ENCODE measurements around the gene CTNND2.

The CTNND2 gene

DNA sequence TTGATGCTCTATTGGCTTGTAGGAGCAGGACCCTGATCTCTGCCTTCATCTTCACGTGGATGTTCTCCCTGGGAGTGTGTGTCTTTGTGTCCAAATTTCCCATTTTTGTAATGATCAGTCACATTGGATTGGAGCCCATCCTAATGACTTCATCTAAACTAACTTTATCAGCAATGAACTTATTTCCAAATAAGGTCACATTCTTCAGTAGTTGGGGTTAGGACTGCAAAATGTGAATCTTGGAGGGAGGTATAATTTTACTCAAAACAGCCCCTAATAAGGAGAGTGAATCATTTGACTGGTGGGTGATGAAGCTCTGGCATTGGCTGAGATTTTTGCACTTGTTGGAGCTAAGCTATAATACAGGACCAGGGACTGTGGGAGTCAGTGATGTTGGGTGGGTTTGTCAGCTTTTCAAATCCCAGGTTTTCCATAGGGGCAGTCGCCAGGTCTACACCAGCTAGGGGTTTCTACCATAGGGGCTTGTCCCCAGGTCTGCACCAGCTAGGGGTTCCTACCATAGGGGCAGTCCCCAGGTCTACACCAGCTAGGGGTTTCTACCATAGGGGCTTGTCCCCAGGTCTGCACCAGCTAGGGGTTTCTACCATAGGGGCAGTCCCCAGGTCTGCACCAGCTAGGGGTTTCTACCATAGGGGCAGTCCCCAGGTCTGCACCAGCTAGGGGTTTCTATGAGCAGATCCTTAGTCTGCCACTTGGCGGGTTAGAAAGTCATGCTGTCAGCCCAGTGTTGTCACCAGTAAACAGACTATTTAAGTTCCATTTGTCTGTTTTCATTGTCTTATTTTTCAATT is 760.6 kb downstream of the CTNND2 start:
- Histone ChIP-seq H3K4me3 (ENCODE audit: low read depth, low read length) (no peak overlapping the region), H2BK12ac (ENCODE audit: low read length) (no peak overlapping the region), H2AFZ (ENCODE audit: insufficient read depth, low read length, poor library complexity) (no peak overlapping the region), H3K79me2 (ENCODE audit: control insufficient read depth, insufficient read depth, low read length, poor library complexity) (no peaks in the 10 kb centered on the region), H3K18ac (ENCODE audit: low read length) (no peak overlapping the region), H3K4me2 (ENCODE audit: low read length) (no peak overlapping the region), H4K12ac (ENCODE audit: low read depth, low read length) (no peak overlapping the region), H3K36me3 (ENCODE audit: control insufficient read depth in 1 of 2, insufficient read depth in 2 of 2, low read length in 2 of 2) (no peaks in the 10 kb centered on the region), H4K91ac (ENCODE audit: low read depth, low read length) (no peak overlapping the region), H3K9ac (ENCODE audit: low read length) (no peak overlapping the region), H4K8ac (ENCODE audit: low read depth, low read length) (no peak overlapping the region), H2BK120ac (ENCODE audit: insufficient read depth, low read length, poor library complexity) (no peak overlapping the region), H3K14ac (ENCODE audit: low read length) (no peak overlapping the region), H3K9me3 (ENCODE audit: insufficient read depth, low read depth, low read length) (no peaks in the 10 kb centered on the region), H3K79me1 (ENCODE audit: low read length) (no peaks in the 10 kb centered on the region), H3K23ac (ENCODE audit: low read length) (no peak overlapping the region), H2BK5ac (ENCODE audit: low read depth, low read length, poor library complexity) (no peak overlapping the region), H3K4me1 (ENCODE audit: control insufficient read depth in 1 of 2, insufficient read depth in 2 of 2, low read length in 2 of 2) (peaks cover 0 to 3% of the 10 kb centered on the region in 2 experiments), H2AK5ac (ENCODE audit: low read length) (no peak overlapping the region), H3K4ac (ENCODE audit: low read depth, low read length) (no peak overlapping the region), H3K27me3 (ENCODE audit: insufficient read depth, low read length) (no peaks in the 10 kb centered on the region), H3K27ac (ENCODE audit: low read depth, low read length) (no peak overlapping the region)
- DNase-seq = no peak
- WGBS (ENCODE audit: extremely low coverage, insufficient coverage, insufficient read length) = no CpG with 5 or more reads among the region's 3 CpGs

DNA sequence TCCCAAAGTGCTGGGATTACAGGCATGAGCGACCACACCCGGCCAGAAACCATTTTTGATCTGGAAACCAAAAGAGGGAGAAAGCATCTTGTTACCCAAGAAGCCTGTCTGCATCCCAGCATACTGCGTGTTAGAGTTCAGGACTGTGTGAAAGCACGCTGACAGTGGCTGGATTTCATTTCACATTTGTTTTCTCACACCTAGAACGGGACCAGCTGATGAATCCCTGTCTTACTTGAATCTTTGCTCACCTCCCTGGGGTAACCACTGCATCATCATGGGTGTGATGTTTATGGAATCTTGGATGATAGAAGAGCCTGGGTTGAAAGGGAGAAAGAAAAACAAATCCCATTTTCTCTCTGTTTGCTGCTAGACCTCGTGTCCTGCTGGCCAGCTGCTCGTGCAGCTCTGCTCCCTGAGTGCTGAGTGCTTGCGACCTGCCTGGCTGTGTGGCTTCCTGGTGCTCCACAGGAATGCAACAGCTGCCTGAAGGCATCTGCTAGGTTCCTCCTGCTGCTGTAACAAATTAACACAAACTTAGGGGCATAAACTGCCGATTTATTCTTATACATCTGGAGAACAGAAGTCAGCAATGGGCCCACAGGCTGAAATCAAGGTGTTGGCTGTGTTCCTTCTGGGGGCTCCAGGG is 764.9 kb downstream of the CTNND2 start:
- no CpG with 5 or more reads among the region's 9 CpGs for WGBS (ENCODE audit: extremely low coverage, insufficient coverage, insufficient read length)
- Histone ChIP-seq H3K4me1 (ENCODE audit: control insufficient read depth in 1 of 2, insufficient read depth in 2 of 2, low read length in 2 of 2) (peaks cover 0 to 3% of the 10 kb centered on the region in 2 experiments), H2BK12ac (ENCODE audit: low read length) (no peak overlapping the region), H4K91ac (ENCODE audit: low read depth, low read length) (no peak overlapping the region), H2BK120ac (ENCODE audit: insufficient read depth, low read length, poor library complexity) (no peak overlapping the region), H2AFZ (ENCODE audit: insufficient read depth, low read length, poor library complexity) (no peak overlapping the region), H3K4me2 (ENCODE audit: low read length) (no peak overlapping the region), H3K18ac (ENCODE audit: low read length) (no peak overlapping the region), H3K9ac (ENCODE audit: low read length) (no peak overlapping the region), H3K14ac (ENCODE audit: low read length) (no peak overlapping the region), H2BK5ac (ENCODE audit: low read depth, low read length, poor library complexity) (no peak overlapping the region), H2AK5ac (ENCODE audit: low read length) (no peak overlapping the region), H3K79me1 (ENCODE audit: low read length) (no peaks in the 10 kb centered on the region), H3K4ac (ENCODE audit: low read depth, low read length) (no peak overlapping the region), H3K4me3 (ENCODE audit: low read depth, low read length) (no peak overlapping the region), H3K23ac (ENCODE audit: low read length) (no peak overlapping the region), H4K8ac (ENCODE audit: low read depth, low read length) (no peak overlapping the region), H3K79me2 (ENCODE audit: control insufficient read depth, insufficient read depth, low read length, poor library complexity) (no peaks in the 10 kb centered on the region), H3K36me3 (ENCODE audit: control insufficient read depth in 1 of 2, insufficient read depth in 2 of 2, low read length in 2 of 2) (no peaks in the 10 kb centered on the region), H4K12ac (ENCODE audit: low read depth, low read length) (no peak overlapping the region), H3K27ac (ENCODE audit: low read depth, low read length) (no peak overlapping the region), H3K9me3 (ENCODE audit: insufficient read depth, low read depth, low read length) (no peaks in the 10 kb centered on the region), H3K27me3 (ENCODE audit: insufficient read depth, low read length) (no peaks in the 10 kb centered on the region)
- DNase-seq = peak in 1 of 2 donors; percentile 21

DNA sequence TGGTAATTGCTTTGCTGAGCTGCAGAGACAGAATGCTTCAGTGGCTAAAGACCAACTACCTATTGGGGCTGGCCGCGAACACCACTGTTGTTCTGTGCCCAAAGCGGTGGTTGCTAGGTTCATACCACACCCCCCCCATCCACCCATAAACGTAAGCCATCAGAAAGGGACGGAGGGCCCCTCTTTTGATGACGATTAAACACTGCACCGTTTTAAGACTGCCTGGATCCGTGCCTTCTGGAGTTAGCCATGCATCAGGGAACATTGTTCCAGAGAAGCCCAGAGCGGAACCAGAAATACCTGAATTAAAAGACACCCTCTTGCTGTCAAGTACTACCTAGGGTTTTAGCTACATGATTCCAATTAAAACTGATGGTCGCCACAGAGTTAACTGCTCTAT is 774.1 kb downstream of the CTNND2 start:
- Histone ChIP-seq H2BK120ac (ENCODE audit: insufficient read depth, low read length, poor library complexity) (no peak overlapping the region), H3K4me3 (ENCODE audit: low read depth, low read length) (no peak overlapping the region), H3K18ac (ENCODE audit: low read length) (no peak overlapping the region), H3K9ac (ENCODE audit: low read length) (no peak overlapping the region), H3K23ac (ENCODE audit: low read length) (no peak overlapping the region), H3K36me3 (ENCODE audit: control insufficient read depth in 1 of 2, insufficient read depth in 2 of 2, low read length in 2 of 2) (no peaks in the 10 kb centered on the region), H2AFZ (ENCODE audit: insufficient read depth, low read length, poor library complexity) (no peak overlapping the region), H3K4me2 (ENCODE audit: low read length) (no peak overlapping the region), H3K9me3 (ENCODE audit: insufficient read depth, low read depth, low read length) (peaks cover 1% of the 10 kb centered on the region), H3K4ac (ENCODE audit: low read depth, low read length) (no peak overlapping the region), H3K27ac (ENCODE audit: low read depth, low read length) (no peak overlapping the region), H4K8ac (ENCODE audit: low read depth, low read length) (no peak overlapping the region), H3K79me1 (ENCODE audit: low read length) (no peaks in the 10 kb centered on the region), H3K14ac (ENCODE audit: low read length) (no peak overlapping the region), H4K91ac (ENCODE audit: low read depth, low read length) (no peak overlapping the region), H2BK5ac (ENCODE audit: low read depth, low read length, poor library complexity) (no peak overlapping the region), H2BK12ac (ENCODE audit: low read length) (no peak overlapping the region), H3K79me2 (ENCODE audit: control insufficient read depth, insufficient read depth, low read length, poor library complexity) (no peaks in the 10 kb centered on the region), H3K27me3 (ENCODE audit: insufficient read depth, low read length) (no peaks in the 10 kb centered on the region), H4K12ac (ENCODE audit: low read depth, low read length) (no peak overlapping the region), H3K4me1 (ENCODE audit: control insufficient read depth in 1 of 2, insufficient read depth in 2 of 2, low read length in 2 of 2) (no peaks in the 10 kb centered on the region), H2AK5ac (ENCODE audit: low read length) (no peak overlapping the region)
- WGBS (ENCODE audit: extremely low coverage, insufficient coverage, insufficient read length) = no CpG with 5 or more reads among the region's 10 CpGs
- no peak for DNase-seq

DNA sequence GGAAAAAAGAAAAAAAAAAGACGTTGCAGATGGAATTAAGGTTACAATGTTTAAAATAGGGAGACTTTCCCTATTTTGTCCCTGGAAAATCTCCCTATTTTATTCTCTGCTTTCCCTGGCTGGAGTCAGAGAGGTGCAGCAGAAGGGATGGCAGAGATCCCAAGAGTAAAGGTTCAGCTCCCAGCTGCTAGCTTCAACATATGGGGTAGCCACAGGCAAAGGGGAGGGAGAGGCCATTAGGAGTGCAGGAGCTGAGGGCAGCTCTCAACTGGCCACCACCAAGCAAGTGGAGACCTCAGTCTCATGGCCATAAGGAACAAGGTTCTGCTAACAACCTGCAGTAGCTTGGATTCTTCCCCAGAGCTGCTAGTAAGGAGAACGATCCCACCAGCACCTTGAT is 776.2 kb downstream of the CTNND2 start:
- H3K27ac ChIP-seq (ENCODE audit: low read depth, low read length) = no peak overlapping the region
- DNase-seq = no peak
- H2AFZ ChIP-seq (ENCODE audit: insufficient read depth, low read length, poor library complexity) = no peak overlapping the region
- no peak overlapping the region for H4K91ac ChIP-seq (ENCODE audit: low read depth, low read length)
- no peak overlapping the region for H2AK5ac ChIP-seq (ENCODE audit: low read length)
- no peak overlapping the region for H2BK120ac ChIP-seq (ENCODE audit: insufficient read depth, low read length, poor library complexity)
- no peaks in the 10 kb centered on the region for H3K27me3 ChIP-seq (ENCODE audit: insufficient read depth, low read length)
- H3K36me3 ChIP-seq (ENCODE audit: control insufficient read depth in 1 of 2, insufficient read depth in 2 of 2, low read length in 2 of 2) = no peaks in the 10 kb centered on the region
- no peak overlapping the region for H3K9ac ChIP-seq (ENCODE audit: low read length)
- H3K4me1 ChIP-seq (ENCODE audit: control insufficient read depth in 1 of 2, insufficient read depth in 2 of 2, low read length in 2 of 2) = no peaks in the 10 kb centered on the region
- H3K4me2 ChIP-seq (ENCODE audit: low read length) = no peak overlapping the region
- no peak overlapping the region for H3K23ac ChIP-seq (ENCODE audit: low read length)
- no peak overlapping the region for H3K4me3 ChIP-seq (ENCODE audit: low read depth, low read length)
- no peak overlapping the region for H3K14ac ChIP-seq (ENCODE audit: low read length)
- H3K79me1 ChIP-seq (ENCODE audit: low read length) = no peaks in the 10 kb centered on the region
- H3K9me3 ChIP-seq (ENCODE audit: insufficient read depth, low read depth, low read length) = peaks cover 1% of the 10 kb centered on the region
- H2BK5ac ChIP-seq (ENCODE audit: low read depth, low read length, poor library complexity) = no peak overlapping the region
- no peak overlapping the region for H3K18ac ChIP-seq (ENCODE audit: low read length)
- no peak overlapping the region for H2BK12ac ChIP-seq (ENCODE audit: low read length)
- WGBS (ENCODE audit: extremely low coverage, insufficient coverage, insufficient read length) = no CpG with 5 or more reads among the region's 2 CpGs
- no peak overlapping the region for H3K4ac ChIP-seq (ENCODE audit: low read depth, low read length)
- no peak overlapping the region for H4K8ac ChIP-seq (ENCODE audit: low read depth, low read length)
- no peaks in the 10 kb centered on the region for H3K79me2 ChIP-seq (ENCODE audit: control insufficient read depth, insufficient read depth, low read length, poor library complexity)
- H4K12ac ChIP-seq (ENCODE audit: low read depth, low read length) = no peak overlapping the region
